GM10266 (cell line): ENCODE measurements around the gene SAC3D1.

Source experiments
- DNase-seq: peaks from one replicate; pipeline ENCODE4 v3.0.0; 2012; ENCODE audit errors: extremely low spot score
- CTCF ChIP-seq: IDR thresholded peaks from 2 replicates; pipeline ENCODE4 v1.5.1; 2012; ENCODE audit warnings: mild to moderate bottlenecking, low read depth; ENCODE audit not compliant: control insufficient read depth, insufficient read depth; ENCODE audit errors: missing control alignments

Gene SAC3D1

GRCh38 chr11:65053827-65054508 is 13.0 kb downstream of the SAC3D1 start:
- DNase-seq, result no peak
- TF ChIP-seq CTCF, result no peak

GRCh38 chr11:65055538-65055937 is 14.5 kb downstream of the SAC3D1 start:
- DNase-seq, result no peak
- no peak for TF ChIP-seq CTCF

- no peak for DNase-seq
- no peak for TF ChIP-seq CTCF
Measured at GRCh38 chr11:65056999-65057398, 16.0 kb downstream of the SAC3D1 start.

- TF ChIP-seq CTCF, result no peak
- DNase-seq, result no peak
Measured at GRCh38 chr11:65057526-65057925, 16.5 kb downstream of the SAC3D1 start.

- no peak for DNase-seq
- TF ChIP-seq CTCF, result no peak
Measured at GRCh38 chr11:65058012-65058411, 17.0 kb downstream of the SAC3D1 start.

- TF ChIP-seq CTCF, result no peak
- no peak for DNase-seq
Measured at GRCh38 chr11:65058419-65059054, 17.5 kb downstream of the SAC3D1 start, which contains the start of gene NAALADL1. Gene NAALADL1, minus strand, starts transcription at chr11:65058553. Its CDS starts 32 bp downstream, at chr11:65058521.

GRCh38 chr11:65059523-65059922 is 18.5 kb downstream of the SAC3D1 start:
- no peak for TF ChIP-seq CTCF
- DNase-seq, result no peak
